Prostate gland (tissue), 2 donors: ENCODE measurements around the gene OTUB2. TPM values are rescaled to one million over a fixed set of nuclear protein-coding genes. Genes with fewer than 3 reads are reported as not detected.

ENCODE experiments used
- DNase-seq: peaks from one replicate; pipeline ENCODE4 v3.0.0-alpha.2; 2019; ENCODE audit warnings: low spot score
- H3K27ac ChIP-seq, 2 donors: fragments of 200-600 bp; sonication (generic); 2 replicates each; pipeline ENCODE4 v1.5.1; 2017 to 2019
- H3K27me3 ChIP-seq: fragments of 200-600 bp; sonication (generic); replicated peaks from 2 replicates; pipeline ENCODE4 v1.5.1; 2019; ENCODE audit not compliant: insufficient read depth
- H3K36me3 ChIP-seq, 2 donors: fragments of 200-600 bp; sonication (generic); 1 replicate in 1 of 2; 2 replicates in 1 of 2; pipeline versions ENCODE4 v1.5.1 to v1.8.1; 2017 to 2019
- H3K4me1 ChIP-seq: fragments of 200-600 bp; sonication (generic); replicated peaks from 2 replicates; pipeline ENCODE4 v1.5.1; 2019
- H3K4me3 ChIP-seq, 2 donors: fragments of 200-600 bp; sonication (generic); 2 replicates each; pipeline ENCODE4 v1.5.1; 2017 to 2019
- H3K9me3 ChIP-seq: fragments of 200-600 bp; sonication (generic); 2 replicates; pipeline ENCODE4 v1.5.1; 2017
- POLR2A ChIP-seq: fragments of 450-650 bp; IDR thresholded peaks from one replicate; pipeline ENCODE4 v1.6.1; 2016; ENCODE audit warnings: antibody characterized with exemption, mild to moderate bottlenecking
- POLR2AphosphoS5 ChIP-seq: sonication (generic); formaldehyde crosslinking; IDR thresholded peaks from one replicate; pipeline ENCODE4 v1.6.1; 2017; ENCODE audit warnings: antibody characterized with exemption
- WGBS: methylation state at CpG from one replicate; pipeline ENCODE4 v1.1.5; 2018; 5-methylcytosine and 5-hydroxymethylcytosine counted together
- intact Hi-C: fragments of 100-400 bp; cut with DNase I; formaldehyde crosslinking; loops from one replicate; pipeline ENCODE4 v1.14.2; 2022
- total RNA-seq, 2 donors: library from RNA; depleted of rRNA; stranded (reverse); fragments of >200 nt; gene quantifications; one replicate each; pipeline ENCODE4 v1.1.0, GENCODE V29; 2016
- TF ChIP-seq, protein P1 (sequence below), 4 experiments: fragments of 200-600 bp in 2 of 4; fragments of 450-650 bp in 2 of 4; sonication (generic) in 2 of 4; IDR thresholded peaks; 1 replicate in 3 of 4; 2 replicates in 1 of 4; pipeline ENCODE4 v1.5.1; 2016 to 2019; ENCODE audit warnings: antibody characterized with exemption in 4 of 4, mild to moderate bottlenecking in 2 of 4, moderate library complexity in 2 of 4

OTUB2 gene
- total RNA-seq, 2 donors from 2014 or later, result 1.5 to 3.0 TPM

DNA sequence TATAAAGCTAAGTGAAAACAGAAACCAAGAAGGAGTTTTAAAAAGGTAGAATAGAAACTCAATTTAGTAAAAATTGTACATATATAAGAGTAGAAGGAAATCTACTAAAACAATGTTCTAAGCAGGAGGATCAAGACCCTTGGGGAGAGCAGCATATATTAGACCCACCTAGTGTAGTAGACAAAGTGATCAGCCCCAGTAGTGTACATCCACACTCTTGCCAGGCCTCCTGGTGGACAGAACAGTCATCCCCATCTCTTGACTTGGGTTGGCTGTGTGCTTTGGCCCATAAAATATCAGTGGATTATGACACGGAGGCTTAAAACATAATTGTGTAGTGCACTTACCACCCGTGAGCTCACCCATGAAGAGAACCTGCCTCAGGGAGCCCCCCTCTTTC is 10.9 kb upstream of the OTUB2 start:
- no peaks in the 10 kb centered on the region for H3K9me3 ChIP-seq
- no peak overlapping the region for H3K4me3 ChIP-seq
- H3K4me1 ChIP-seq, result no peaks in the 10 kb centered on the region
- TF ChIP-seq POLR2AphosphoS5 (no peak), POLR2A (no peak)
- TF ChIP-seq, protein P1, sequence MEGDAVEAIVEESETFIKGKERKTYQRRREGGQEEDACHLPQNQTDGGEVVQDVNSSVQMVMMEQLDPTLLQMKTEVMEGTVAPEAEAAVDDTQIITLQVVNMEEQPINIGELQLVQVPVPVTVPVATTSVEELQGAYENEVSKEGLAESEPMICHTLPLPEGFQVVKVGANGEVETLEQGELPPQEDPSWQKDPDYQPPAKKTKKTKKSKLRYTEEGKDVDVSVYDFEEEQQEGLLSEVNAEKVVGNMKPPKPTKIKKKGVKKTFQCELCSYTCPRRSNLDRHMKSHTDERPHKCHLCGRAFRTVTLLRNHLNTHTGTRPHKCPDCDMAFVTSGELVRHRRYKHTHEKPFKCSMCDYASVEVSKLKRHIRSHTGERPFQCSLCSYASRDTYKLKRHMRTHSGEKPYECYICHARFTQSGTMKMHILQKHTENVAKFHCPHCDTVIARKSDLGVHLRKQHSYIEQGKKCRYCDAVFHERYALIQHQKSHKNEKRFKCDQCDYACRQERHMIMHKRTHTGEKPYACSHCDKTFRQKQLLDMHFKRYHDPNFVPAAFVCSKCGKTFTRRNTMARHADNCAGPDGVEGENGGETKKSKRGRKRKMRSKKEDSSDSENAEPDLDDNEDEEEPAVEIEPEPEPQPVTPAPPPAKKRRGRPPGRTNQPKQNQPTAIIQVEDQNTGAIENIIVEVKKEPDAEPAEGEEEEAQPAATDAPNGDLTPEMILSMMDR (IDR thresholded peaks at IDR 0.05), result no peak
- H3K36me3 ChIP-seq, result no peaks in the 10 kb centered on the region
- no peak overlapping the region for H3K27ac ChIP-seq
- intact Hi-C loops, result no loop called here
- WGBS, result 91% methylated on average over 2 of the region's 2 CpGs
- DNase-seq, result no peak
- H3K27me3 ChIP-seq, result no peaks in the 10 kb centered on the region

DNA sequence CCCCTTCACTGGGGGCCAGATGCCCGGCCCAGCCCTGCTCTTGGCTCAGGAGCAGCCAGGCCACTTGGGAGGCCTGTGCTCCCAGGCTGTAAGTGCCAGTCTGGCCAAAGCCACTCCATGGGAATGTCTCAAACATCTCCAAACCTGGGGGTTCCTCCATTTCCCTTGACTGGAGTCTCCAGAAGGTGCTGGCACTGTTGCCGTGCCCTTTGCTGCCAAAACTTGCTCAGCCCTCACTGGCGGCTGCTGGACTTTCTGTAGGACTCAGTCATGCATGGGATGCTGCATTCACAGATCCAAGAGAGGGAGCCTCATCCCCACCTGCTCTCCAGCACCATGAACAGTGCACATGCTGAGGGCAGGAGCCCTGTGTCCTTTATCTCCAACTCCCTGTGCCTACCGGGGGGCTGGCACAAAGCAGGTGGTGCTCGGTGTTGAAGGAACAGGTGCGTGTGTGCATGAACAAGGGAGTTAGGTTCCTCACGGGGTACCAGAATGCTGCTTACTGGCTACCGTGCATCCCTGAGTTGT is 9.6 kb upstream of the OTUB2 start:
- Histone ChIP-seq H3K4me3 (no peak overlapping the region), H3K9me3 (no peaks in the 10 kb centered on the region), H3K27ac (no peak overlapping the region), H3K4me1 (no peaks in the 10 kb centered on the region), H3K27me3 (no peaks in the 10 kb centered on the region), H3K36me3 (no peaks in the 10 kb centered on the region)
- no peak for DNase-seq
- intact Hi-C loops, result no loop called here
- WGBS, result 84% methylated on average over 8 of the region's 8 CpGs
- TF ChIP-seq POLR2AphosphoS5, result no peak
- no peak for TF ChIP-seq POLR2A
- TF ChIP-seq, protein P1 (IDR thresholded peaks at IDR 0.05), result no peak

DNA sequence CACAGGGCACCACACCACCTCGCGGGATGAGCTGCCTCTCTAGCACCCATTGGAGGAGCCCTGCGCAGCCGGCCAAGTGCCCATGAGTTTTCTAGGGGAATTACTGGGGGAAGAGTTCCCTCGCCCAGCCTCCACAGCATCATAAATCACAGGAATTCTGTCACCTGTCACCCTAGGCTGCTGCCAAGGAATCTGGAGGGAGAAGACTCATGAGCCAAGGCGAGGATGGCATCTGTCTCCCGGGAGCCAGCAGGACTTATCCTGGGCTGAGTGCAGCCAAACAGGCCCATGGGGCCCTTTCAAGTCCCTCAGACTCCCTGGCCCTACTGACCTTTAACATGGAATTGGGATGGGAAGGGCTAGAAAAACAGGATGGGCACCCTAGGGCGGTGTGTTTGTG is 7.8 kb upstream of the OTUB2 start:
- H3K27ac ChIP-seq, result no peak overlapping the region
- no peaks in the 10 kb centered on the region for H3K4me1 ChIP-seq
- no peaks in the 10 kb centered on the region for H3K36me3 ChIP-seq
- no peak for TF ChIP-seq POLR2AphosphoS5
- no peaks in the 10 kb centered on the region for H3K9me3 ChIP-seq
- DNase-seq, result no peak
- H3K27me3 ChIP-seq, result no peaks in the 10 kb centered on the region
- WGBS, result 70% methylated on average over 8 of the region's 8 CpGs
- intact Hi-C loops, result no loop called here
- H3K4me3 ChIP-seq, result no peak overlapping the region

DNA sequence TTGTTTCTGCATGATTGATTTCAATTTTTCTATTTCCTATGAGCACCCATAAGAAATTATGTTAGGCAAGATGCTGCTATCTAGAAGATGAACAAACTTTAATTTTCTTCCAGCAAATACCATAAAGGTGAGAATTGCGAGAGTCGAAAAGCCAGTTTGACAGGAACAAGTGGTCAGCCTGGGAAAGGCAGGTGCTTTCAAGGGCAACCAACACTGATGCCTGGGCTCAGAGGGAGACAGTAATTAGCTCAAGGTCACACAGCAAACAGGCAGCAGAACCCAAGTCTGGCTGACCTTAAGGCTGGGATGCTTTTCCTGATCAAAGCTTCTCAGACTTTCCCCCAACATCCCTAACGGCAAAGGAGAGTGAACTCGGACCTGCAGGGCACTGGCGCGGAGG is 6.8 kb upstream of the OTUB2 start:
- H3K27ac ChIP-seq, result no peak overlapping the region
- H3K4me3 ChIP-seq, result no peak overlapping the region
- TF ChIP-seq, protein P1 (IDR thresholded peaks at IDR 0.05), result no peak
- peak; percentile 15 for TF ChIP-seq POLR2AphosphoS5
- intact Hi-C loops, result no loop called here
- no peaks in the 10 kb centered on the region for H3K27me3 ChIP-seq
- DNase-seq, result no peak
- H3K4me1 ChIP-seq, result no peaks in the 10 kb centered on the region
- H3K9me3 ChIP-seq, result no peaks in the 10 kb centered on the region
- WGBS, result 68% methylated on average over 6 of the region's 6 CpGs
- no peaks in the 10 kb centered on the region for H3K36me3 ChIP-seq

DNA sequence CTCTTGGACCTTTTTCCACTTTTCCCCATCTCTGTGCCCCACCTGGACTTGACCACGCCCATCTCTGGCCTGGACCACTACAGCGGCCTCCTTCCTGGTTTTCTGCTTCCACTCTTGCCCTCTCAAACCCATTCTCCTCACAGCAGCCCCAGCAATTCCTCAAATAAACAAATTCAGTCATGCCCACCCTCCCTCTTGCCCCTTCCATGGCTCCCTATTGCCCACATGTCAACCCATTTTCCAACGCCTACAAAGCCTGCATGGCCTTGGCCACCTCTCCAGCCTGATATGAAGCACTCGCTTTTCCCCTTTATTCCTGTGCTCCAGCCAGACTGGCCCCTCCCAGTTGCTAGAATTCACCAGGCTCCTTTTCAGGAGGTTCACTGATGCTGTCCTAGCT is 5.9 kb upstream of the OTUB2 start:
- H3K27ac ChIP-seq, result no peak overlapping the region
- no peak overlapping the region for H3K4me3 ChIP-seq
- TF ChIP-seq, protein P1 (IDR thresholded peaks at IDR 0.05), result no peak
- TF ChIP-seq POLR2A, result no peak
- no peak for TF ChIP-seq POLR2AphosphoS5
- no peak for DNase-seq
- H3K4me1 ChIP-seq, result no peaks in the 10 kb centered on the region
- no peaks in the 10 kb centered on the region for H3K27me3 ChIP-seq
- WGBS, result 89% methylated on average over 4 of the region's 4 CpGs
- H3K9me3 ChIP-seq, result no peaks in the 10 kb centered on the region
- no peaks in the 10 kb centered on the region for H3K36me3 ChIP-seq
- intact Hi-C loops, result no loop called here
